ENCODE results near the gene NUBPL.

NUBPL gene, protein sequence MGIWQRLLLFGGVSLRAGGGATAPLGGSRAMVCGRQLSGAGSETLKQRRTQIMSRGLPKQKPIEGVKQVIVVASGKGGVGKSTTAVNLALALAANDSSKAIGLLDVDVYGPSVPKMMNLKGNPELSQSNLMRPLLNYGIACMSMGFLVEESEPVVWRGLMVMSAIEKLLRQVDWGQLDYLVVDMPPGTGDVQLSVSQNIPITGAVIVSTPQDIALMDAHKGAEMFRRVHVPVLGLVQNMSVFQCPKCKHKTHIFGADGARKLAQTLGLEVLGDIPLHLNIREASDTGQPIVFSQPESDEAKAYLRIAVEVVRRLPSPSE

DNA sequence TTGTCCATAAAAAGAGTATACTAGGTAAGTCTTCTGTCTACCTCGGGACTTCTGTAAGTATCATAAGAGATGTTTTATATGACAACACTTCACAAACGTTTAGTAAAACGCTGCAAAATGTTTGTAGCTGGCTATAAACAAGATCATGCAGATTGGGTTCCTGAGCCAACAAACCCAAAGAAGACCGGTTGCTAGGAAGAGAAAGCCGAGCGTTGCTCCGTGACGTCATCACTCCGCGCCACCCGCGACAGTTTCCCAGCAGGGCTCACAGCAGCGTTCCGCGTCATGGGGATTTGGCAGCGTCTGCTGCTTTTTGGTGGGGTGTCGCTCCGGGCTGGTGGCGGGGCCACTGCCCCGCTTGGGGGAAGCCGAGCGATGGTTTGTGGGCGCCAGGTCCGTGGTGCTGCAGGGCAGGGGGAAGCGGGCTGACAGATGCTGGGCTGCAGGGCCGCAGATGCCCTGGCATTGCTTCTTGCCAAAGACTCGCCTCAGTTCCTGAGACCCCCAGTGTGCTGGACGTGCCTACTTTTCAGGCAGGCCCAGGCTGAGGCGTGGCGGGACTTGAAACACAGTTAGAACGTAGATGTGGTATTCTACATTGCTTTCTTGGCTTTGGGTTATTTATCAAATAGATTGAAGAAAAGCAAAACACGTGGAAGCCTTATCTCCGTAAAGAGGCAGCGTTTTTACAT, at the start of gene NUBPL:
TSS of gene NUBPL (plus strand) at position 250 of the 692 bp plus-strand sequence. CDS start at position 286, 36 bp downstream.
- peak; percentile 88 to 94 (median 90) for DNase-seq

GRCh38 chr14:31527087-31527486, 34.1 kb upstream of the NUBPL start:
- DNase-seq = no peak

GRCh38 chr14:31527546-31527945, 33.7 kb upstream of the NUBPL start:
- no peak for DNase-seq

GRCh38 chr14:31529053-31529452, 32.2 kb upstream of the NUBPL start:
- DNase-seq = no peak

GRCh38 chr14:31530136-31530535, 31.1 kb upstream of the NUBPL start:
- no peak for DNase-seq

DNA sequence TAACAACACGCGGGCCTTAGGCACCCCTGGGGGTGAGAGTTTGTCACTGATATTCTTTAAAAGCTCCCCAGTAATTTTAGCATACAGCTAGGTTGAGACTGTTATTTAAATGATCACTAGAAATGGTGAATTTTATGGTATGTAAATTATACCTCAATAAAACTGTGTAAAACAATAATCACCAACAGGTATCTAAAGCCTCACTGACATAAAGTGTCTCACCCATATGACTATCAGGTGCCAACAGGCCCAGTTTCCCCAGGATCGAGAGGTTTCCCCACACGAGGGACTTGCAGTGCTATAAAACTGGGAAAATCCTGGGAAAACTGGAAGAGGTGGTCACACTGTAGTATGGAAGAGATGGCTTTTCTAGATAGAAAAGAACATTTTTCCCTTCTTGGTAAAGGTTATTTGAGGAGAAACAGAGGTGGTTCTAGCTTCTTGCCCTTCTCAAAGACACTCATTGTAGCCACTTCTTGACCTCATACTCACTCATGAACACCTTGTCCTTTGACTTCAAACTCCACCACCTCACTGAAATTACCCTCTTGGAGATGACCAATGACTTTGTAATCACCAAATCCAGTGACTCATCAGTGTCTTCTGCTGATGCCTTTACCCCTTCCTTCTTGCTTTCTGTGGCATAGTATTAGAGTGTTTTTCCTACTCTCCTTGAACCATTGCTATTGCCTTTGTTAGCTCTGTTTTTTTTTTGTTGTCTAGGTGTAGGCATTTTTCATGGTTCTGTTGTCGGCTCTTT, 24.8 kb upstream of the NUBPL start:
- no peak for DNase-seq

DNA sequence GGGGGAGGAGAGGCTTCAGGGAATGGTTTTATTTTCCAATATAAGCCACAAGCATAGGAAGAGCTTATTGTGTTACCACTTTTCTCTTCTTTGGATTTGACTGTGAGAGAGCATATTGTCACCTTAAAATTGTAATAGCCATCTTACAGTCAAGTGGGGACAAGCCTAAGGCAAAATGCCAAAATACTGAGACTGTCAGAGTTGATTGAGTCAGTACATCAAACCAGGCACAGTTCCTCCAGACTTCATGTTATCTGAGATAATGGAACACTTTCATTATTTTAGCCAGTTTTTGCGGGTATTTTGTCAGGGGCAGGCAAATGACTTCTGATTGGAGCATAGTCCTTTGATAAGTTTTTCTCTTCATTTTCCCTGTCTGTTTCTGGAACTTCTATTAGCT, 19.5 kb upstream of the NUBPL start:
- no peak for DNase-seq

DNA sequence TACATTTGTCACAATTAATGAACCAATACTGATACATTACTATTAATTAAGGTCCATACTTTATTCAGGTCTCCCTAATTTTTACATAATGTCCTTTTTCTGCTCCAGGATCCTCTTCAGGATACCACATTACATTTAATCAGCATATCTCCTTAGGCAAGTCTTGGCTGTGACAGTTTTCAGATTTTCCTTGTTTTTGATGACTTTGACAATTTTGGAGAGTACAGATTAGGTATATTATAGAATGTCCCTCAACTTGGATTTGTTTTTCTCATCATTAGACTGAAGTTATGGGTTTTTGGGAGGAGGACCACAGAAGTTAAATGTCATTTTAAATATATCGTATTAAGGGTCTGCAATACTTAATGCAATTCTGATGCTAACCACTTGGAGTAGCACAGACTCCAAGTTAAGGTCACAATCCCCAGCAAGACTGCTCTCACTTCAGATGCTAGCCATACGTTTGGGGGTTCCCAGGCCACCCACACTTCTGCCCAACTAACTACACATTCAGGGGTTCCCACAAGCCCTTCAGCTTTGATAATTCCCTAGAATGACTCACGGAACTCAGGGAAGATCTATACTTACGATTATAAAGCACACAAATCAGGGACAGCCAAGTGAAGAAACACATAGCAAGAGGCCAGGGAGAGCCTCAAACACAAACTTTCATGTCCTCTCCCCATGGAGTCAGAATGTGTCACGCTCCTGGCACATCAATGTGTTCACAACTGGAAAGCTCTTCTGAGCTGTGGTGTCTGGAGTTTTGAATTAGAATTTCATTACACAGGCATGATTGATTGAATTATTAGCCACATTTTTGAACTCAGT, 17.0 kb upstream of the NUBPL start:
- no peak for DNase-seq

DNA sequence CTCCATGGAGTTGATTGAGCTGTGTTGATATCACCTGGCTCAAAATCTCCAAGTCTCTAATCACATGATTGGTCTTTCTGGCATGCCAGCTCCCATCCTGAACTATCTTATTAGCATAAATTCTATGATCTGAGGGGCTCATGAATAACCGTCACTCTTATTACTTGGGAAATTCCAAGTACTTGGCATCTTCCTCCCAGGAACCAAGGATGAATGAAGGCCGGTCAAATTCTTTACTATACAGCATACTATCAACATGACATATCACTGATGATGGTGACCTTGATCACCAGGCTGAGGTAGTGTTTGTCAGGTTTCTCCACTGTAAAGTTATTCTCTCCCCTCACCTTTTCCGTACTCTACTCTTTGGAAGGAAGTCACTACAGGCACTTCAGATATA, 16.4 kb upstream of the NUBPL start:
- DNase-seq = no peak

- DNase-seq = no peak
These were observed 15.9 kb upstream of the NUBPL start for GRCh38 chr14:31545328-31545727.

- no peak for DNase-seq
These were observed 11.4 kb upstream of the NUBPL start for GRCh38 chr14:31549817-31550216.

- no peak for DNase-seq
These were observed 10.6 kb upstream of the NUBPL start for GRCh38 chr14:31550589-31550988.

DNA sequence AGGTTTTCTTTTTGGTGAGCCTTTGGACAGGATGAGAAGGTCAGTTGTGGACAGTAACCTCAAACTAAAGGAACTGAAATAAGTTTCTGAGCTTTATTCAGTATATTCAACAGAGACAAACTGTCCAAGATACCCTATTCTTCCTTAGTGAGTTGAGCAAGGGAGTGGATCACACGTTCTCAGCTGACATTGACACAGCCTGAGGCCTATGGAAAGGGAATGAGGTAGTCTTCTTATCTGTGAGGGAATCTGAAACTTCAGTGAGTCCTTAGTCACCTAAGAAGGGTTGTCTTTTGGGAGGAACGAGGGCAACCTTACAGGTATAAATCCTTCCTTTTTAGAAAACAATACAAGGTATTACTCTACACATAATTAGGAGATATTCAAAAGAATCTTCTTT, 5.0 kb upstream of the NUBPL start:
- no peak for DNase-seq

GRCh38 chr14:31559939-31560338, 1.3 kb upstream of the NUBPL start:
- DNase-seq = no peak

DNA sequence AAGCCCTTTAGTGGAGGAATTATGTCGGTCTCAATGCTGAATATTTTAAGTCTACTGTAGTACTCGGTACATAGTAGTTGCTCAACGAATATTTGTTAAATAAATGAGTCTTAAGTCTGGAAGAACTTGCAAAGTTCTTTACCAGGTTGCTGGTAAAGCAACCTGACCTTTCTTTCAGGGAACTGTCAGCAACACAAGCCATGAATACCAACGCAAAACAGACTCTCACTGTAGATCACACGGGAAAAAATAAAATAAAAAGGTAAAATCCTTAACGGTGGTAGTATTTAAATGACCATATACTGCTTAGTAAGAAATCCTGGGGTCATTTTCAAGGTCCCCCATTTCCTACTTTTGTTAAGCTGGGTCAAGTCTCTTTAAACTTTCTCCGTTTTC, 447 bp upstream of the NUBPL start:
- DNase-seq = no peak

DNA sequence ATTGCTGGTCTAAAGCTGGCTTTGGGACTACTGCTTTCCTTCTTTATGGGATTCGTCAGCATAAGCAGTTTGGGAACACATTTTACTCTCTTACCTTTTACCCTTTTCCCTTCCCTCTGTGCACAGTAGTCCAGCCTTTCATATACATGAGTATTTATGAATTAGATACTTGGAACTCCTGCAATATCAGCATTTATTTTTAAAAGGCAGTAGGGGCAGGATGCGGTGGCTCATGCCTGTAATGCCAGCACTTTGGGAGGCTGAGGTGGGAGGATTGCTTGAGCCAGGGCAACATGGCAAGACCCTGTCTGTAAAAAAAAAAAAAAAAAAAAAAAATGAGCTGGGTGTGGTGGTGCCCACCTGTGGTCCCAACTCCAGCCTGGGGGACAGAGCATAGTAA, 3.0 kb downstream of the NUBPL start:
- DNase-seq = no peak

- DNase-seq = no peak
These were observed 5.3 kb downstream of the NUBPL start for GRCh38 chr14:31566456-31566855.

DNA sequence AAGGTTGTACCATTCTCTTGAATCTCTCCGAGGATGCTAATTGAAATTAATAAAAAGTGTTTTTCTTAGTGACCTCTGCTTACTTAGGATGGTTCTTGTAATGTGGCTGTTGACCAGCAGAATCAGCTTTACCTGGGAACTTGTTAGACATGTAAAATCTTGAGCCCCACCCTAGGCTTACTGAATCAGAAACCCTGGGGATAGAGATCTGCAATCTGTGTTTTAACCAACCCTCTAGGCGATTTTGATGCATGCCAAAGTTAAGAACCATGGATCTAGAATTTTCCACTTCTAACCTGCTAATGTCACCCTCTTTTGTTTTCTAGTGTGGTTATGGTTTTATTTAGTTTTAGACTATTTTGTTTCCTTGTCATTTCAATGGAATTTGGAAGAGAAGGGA, 6.5 kb downstream of the NUBPL start:
- no peak for DNase-seq

DNA sequence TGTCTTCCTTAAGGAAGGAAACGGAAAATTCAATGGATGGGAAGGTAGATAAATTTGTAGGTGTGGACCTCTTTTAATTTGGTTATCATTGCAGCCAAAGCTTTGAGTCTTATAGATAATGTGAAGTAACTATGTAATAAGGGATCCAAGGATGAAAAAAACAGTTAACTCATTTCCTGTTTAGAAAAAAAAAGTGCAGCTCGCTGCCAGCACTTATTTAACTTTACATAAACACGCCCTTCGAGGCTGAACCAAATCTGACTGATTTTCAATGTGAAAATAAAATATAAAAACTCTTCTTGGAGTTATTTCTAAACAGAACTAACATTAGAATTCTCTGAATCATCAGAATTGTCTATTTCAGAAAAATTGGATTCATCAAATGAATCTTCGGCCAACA, 7.0 kb downstream of the NUBPL start:
- DNase-seq = no peak

DNA sequence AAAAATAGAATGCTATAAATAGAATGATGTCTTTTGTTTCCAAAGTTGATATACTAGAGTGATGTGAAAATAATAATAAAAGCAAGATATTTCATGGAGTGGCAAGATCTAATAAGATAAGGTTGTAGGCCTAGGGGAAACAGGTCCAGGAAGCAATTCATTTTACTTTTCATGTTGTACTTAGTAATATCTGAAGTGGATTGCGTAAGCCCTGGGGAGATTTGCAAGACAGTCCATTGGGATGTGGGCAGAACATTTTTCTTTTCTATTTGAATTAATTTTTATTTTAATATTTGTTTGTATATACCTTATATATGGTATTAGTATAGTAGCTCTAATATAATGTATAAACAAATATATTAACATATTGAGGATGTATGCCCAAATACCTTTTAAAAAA, 7.5 kb downstream of the NUBPL start:
- no peak for DNase-seq

GRCh38 chr14:31572955-31573354, 11.8 kb downstream of the NUBPL start:
- DNase-seq = no peak

DNA sequence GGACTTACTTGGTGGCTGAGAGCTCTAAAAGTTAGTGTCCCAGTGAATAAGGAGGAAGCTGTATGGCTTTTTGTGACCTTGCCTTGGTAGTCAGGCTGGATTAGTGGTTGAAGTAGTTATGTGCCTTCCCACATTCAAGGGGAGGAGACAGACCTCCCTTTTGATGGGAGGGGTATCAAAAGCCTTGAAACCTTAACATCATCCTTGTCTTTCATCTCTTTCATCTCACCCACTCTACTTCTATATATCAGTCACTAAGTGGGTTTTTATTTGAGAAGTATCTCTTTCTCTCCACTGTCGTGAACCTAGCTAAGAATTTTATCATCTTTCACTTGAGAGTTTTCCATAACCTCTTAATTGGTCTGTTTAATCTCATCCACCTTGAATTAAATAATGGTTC, 15.7 kb downstream of the NUBPL start:
- no peak for DNase-seq

- DNase-seq = no peak
These were observed 17.1 kb downstream of the NUBPL start for GRCh38 chr14:31578266-31578665.

Measured in activated CD4-positive, CD25-positive, alpha-beta regulatory T cell (primary cell).